Calu3 (cell line): ENCODE data around the gene ELFN1. TPM values are rescaled to one million over a fixed set of nuclear protein-coding genes. Genes with fewer than 3 reads are reported as not detected.

Source experiments
- BruUV-seq: library from RNA; stranded (reverse); fragments of 400-500 nt; replicated peaks from 2 replicates; lab custom pipeline; 2021; lab: Mats Ljungman, UMichigan
- CTCF ChIA-PET: fragments of 300-600 bp; sonication (Branson Sonifier 250); formaldehyde crosslinking; loops from one replicate; lab custom pipeline; 2022; ENCODE audit warnings: antibody characterized with exemption; lab: Charles Lee
- DNase-seq: peaks from one replicate; pipeline ENCODE4 v3.0.0; 2022
- H3K27ac Mint-ChIP-seq: one replicate; pipeline ENCODE4 v1.8.0; 2022; ENCODE audit warnings: mixed read lengths; ENCODE audit not compliant: unreplicated experiment
- H3K27me3 Mint-ChIP-seq: one replicate; pipeline ENCODE4 v1.8.0; 2022; ENCODE audit warnings: mixed read lengths; ENCODE audit not compliant: unreplicated experiment
- H3K36me3 Mint-ChIP-seq: one replicate; pipeline ENCODE4 v1.8.0; 2022; ENCODE audit warnings: mild to moderate bottlenecking, moderate library complexity, mixed read lengths; ENCODE audit not compliant: insufficient read depth, unreplicated experiment
- H3K4me1 Mint-ChIP-seq: one replicate; pipeline ENCODE4 v1.8.0; 2022; ENCODE audit warnings: mild to moderate bottlenecking, low read depth, mixed read lengths; ENCODE audit not compliant: unreplicated experiment
- H3K4me3 Mint-ChIP-seq: one replicate; pipeline ENCODE4 v1.8.0; 2022; ENCODE audit warnings: mild to moderate bottlenecking, low read depth, moderate library complexity, mixed read lengths; ENCODE audit not compliant: unreplicated experiment
- H3K9me3 Mint-ChIP-seq: one replicate; pipeline ENCODE4 v1.8.0; 2022; ENCODE audit warnings: low read depth, mixed read lengths; ENCODE audit not compliant: unreplicated experiment
- intact Hi-C: fragments of 100-400 bp; cut with micrococcal nuclease; formaldehyde crosslinking; loops from one replicate; pipeline ENCODE4 v1.10.0; 2022; ENCODE audit not compliant: unreplicated experiment
- total RNA-seq: library from RNA; stranded (reverse); gene quantifications from 2 replicates; pipeline ENCODE4 v1.2.3, GENCODE V29; 2022
- TF ChIP-seq, protein P1 (sequence below): fragments of 200-600 bp; IDR thresholded peaks from one replicate; pipeline ENCODE4 v1.8.0; 2022; ENCODE audit warnings: antibody characterized with exemption; ENCODE audit not compliant: unreplicated experiment

The ELFN1 gene
- total RNA-seq, 1 experiment from 2014 or later = not detected

DNA sequence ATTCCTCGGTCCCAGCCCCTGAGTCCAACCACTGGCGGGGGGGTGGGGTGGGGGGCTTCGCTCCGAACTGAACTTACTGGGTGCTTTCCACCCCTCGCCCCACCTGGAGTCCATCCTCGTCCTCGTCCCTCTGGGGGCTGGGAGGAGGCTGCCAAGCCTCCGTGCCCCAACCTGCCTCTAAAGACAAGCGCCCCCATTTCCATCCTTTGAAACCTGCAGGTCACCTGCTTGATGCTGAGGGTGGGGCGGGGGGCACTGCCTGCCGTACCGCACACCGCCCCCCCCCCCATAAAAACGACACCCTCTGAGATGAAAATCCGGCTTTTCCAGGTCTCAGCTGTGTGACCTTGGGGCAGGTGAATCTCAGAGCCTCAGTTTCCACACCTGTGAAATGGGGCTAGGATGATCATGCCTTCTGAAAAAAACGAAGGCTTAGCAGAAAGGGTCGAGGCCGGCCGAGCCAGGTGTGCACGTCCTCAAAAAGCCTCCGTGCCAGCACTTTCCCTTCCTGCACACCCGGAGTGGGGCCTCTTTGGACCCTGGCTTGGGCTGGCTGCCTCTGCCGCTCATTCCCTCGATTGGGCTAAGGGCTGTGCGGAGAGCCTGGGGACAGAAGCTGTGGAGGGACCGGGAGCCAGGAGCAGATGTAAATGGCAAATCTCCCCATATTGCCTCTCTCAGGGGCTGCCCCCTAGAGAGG, 967 bp downstream of the ELFN1 start:
- CTCF ChIA-PET = no interaction called here
- Mint-ChIP-seq H3K9me3 (no peaks in the 10 kb centered on the region), H3K4me1 (no peaks in the 10 kb centered on the region), H3K4me3 (peak overlapping the region; percentile 39), H3K36me3 (no peaks in the 10 kb centered on the region), H3K27me3 (peaks cover 97% of the 10 kb centered on the region), H3K27ac (no peak overlapping the region)
- intact Hi-C loops = no loop called here
- TF ChIP-seq, protein P1, sequence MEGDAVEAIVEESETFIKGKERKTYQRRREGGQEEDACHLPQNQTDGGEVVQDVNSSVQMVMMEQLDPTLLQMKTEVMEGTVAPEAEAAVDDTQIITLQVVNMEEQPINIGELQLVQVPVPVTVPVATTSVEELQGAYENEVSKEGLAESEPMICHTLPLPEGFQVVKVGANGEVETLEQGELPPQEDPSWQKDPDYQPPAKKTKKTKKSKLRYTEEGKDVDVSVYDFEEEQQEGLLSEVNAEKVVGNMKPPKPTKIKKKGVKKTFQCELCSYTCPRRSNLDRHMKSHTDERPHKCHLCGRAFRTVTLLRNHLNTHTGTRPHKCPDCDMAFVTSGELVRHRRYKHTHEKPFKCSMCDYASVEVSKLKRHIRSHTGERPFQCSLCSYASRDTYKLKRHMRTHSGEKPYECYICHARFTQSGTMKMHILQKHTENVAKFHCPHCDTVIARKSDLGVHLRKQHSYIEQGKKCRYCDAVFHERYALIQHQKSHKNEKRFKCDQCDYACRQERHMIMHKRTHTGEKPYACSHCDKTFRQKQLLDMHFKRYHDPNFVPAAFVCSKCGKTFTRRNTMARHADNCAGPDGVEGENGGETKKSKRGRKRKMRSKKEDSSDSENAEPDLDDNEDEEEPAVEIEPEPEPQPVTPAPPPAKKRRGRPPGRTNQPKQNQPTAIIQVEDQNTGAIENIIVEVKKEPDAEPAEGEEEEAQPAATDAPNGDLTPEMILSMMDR = no peak
- no peak for DNase-seq
- BruUV-seq = no TSS peak

DNA sequence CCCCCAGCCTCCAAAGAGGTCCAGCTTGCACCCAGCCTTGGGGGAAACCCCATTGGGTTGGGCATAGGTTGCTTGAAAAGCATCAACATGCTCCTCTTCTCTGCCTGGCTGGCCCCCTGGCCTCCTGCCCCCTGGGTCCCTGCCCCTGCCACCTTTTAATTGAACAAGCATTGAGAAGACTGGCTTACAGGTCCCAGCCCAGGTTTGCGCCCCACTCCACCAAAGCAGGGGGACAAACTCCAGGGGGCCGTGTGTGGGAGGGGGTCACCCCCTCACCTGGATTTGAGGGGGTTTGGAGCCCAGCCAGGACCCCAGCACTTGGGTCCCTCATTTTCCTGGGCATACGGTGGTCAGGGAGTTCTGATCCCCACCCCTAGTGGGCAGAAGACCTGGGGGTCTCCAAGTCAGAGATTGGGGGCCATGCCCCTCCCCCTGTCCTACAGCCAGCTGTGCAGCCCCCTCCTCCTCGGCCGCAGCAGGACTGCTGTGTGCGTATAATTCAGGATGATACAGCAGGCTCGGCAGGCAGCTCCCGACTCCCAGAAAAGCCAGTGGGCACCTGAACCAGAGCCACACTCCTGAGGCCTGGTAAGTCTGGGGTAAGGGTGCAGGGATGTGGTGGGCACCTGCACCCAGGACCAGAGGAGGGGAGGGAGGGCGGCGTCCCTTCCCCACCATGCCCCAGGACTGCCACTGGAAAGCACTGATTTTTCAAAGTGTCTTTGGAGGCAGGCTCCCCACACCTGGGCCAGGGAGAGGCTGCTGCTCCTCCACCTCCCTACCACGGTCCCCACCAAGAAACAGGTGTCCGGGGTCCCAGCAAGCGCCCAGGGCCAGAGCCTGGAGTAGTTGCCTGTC, 1.7 kb downstream of the ELFN1 start:
- Mint-ChIP-seq H3K4me1 (no peaks in the 10 kb centered on the region), H3K27me3 (peaks cover 99% of the 10 kb centered on the region), H3K4me3 (no peak overlapping the region), H3K27ac (no peak overlapping the region), H3K9me3 (no peaks in the 10 kb centered on the region), H3K36me3 (no peaks in the 10 kb centered on the region)
- BruUV-seq = no TSS peak
- intact Hi-C loops = no loop called here
- TF ChIP-seq, protein P1 = no peak
- CTCF ChIA-PET = no interaction called here
- DNase-seq = no peak

DNA sequence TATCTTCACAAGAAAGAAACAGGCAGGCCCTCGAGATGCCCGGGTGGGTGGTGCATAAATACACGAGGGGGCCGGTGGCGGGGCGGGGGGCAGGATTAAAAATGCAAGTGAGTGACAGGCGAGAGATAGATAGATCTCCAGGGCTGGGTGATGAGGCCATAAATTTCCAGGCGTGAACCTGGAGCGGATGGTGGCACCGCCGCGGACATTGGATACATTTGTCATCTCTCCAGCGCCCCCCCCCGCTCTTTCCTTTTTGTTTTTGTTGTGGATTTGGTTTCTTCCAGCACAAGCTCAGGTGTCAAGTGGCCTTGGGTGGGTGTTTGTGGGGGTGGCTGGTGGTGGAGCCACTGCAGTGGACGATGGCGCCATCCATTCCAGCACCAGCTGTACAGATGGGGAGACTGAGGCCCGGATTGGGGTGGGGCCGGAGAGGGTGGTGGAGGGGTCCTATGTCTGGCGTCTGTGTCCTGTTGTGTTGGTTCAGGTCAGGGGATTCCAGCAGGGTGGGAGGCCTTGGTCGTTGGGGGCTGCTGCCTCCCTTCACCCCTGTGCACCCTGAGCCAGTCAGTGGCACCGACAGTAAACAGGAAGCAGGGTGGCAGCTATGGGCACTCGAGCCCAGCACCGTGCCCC, 2.9 kb downstream of the ELFN1 start:
- TF ChIP-seq, protein P1 = no peak
- intact Hi-C loops = no loop called here
- CTCF ChIA-PET = interaction anchor here (0.5 to 1.0 kb wide), 2 partner anchors 8 to 21 kb away, joined by 3 to 7 read pairs; no protein-coding TSS in a partner anchor
- H3K27ac Mint-ChIP-seq = no peak overlapping the region
- no TSS peak for BruUV-seq
- no peak for DNase-seq
- H3K4me3 Mint-ChIP-seq = no peak overlapping the region
- peaks cover 99% of the 10 kb centered on the region for H3K27me3 Mint-ChIP-seq
- no peaks in the 10 kb centered on the region for H3K9me3 Mint-ChIP-seq
- no peaks in the 10 kb centered on the region for H3K36me3 Mint-ChIP-seq
- H3K4me1 Mint-ChIP-seq = no peaks in the 10 kb centered on the region

DNA sequence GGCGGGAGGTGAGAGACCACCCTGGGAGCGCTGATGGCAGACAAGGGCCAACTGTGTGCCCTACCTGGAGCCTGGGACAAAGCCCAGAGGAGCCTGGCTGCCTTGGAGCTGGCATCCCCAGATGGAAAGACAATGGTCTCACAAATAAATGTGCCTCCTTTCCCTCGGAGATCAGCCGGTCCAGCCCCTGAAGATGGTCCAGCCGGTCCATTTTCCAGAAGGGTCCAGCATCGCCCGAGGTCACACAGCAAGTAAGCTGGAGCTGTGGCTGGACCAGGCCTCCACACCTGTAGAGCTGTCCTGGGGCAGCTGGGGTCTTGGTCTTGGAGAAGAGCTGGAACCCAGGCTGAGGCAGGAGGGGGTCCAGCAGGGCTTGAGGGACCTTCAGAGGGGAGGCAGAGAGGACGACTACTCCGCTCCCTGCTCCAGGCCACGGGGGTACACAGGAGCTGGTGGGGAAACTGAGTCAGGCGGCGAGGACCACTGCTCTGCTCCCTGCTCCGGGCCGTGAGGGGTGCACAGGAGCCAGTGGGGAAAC, 3.6 kb downstream of the ELFN1 start:
- Mint-ChIP-seq H3K36me3 (no peaks in the 10 kb centered on the region), H3K9me3 (no peaks in the 10 kb centered on the region), H3K27ac (no peak overlapping the region), H3K4me3 (no peak overlapping the region), H3K27me3 (peaks cover 99% of the 10 kb centered on the region), H3K4me1 (no peaks in the 10 kb centered on the region)
- intact Hi-C loops = no loop called here
- no TSS peak for BruUV-seq
- TF ChIP-seq, protein P1 = no peak
- no peak for DNase-seq
- CTCF ChIA-PET = interaction anchor here (0.7 to 1.0 kb wide), 2 partner anchors 9 to 21 kb away, joined by 3 to 4 read pairs; no protein-coding TSS in a partner anchor
